COR-L47 (cell line): Measurements from ENCODE around the gene MED8.

ENCODE experiments used
- DNase-seq: peaks from one replicate; lab custom pipeline; 2025; lab: John Stamatoyannopoulos, UW

The MED8 gene, protein sequence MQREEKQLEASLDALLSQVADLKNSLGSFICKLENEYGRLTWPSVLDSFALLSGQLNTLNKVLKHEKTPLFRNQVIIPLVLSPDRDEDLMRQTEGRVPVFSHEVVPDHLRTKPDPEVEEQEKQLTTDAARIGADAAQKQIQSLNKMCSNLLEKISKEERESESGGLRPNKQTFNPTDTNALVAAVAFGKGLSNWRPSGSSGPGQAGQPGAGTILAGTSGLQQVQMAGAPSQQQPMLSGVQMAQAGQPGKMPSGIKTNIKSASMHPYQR

GRCh38 chr1:43389326-43390313 is at the start of gene MED8, which contains the start of gene SZT2:
Gene MED8, minus strand, starts transcription at chr1:43389800. Its CDS starts 36 bp downstream, at chr1:43389764.
Gene SZT2, plus strand, starts transcription at chr1:43389899. Its CDS starts 70 bp downstream, at chr1:43389969.
- peak; percentile 82 for DNase-seq

DNA sequence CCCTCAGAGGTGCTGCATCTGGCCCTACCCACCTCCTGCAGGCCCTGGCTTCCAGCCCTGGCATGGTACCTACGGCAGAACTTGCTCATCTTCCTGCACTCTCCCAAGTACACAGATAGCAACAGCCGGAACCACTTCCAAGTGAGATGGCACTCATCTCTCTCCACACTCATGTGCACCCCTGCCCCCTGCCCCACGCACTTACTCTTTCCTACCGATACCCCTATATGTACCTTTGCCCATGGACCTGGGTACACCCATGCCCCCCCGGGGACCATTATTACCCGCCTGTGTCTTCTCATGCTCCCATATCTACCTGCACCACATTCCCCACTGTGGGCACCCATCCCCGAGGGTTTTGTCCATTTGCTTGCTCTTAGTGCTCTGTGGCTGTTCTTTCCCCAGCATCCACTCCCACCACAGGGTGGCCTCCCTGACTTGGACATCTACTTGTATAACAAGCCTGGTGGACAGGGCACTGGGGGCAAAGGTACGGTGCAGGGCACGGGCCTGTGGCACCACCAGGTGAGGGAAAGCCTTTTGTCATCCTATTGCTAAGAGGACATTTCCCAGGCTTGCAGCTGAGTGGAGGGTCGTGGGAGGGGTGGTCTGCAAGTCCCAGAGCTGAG is 49.5 kb upstream of the MED8 start:
- DNase-seq: no peak

DNA sequence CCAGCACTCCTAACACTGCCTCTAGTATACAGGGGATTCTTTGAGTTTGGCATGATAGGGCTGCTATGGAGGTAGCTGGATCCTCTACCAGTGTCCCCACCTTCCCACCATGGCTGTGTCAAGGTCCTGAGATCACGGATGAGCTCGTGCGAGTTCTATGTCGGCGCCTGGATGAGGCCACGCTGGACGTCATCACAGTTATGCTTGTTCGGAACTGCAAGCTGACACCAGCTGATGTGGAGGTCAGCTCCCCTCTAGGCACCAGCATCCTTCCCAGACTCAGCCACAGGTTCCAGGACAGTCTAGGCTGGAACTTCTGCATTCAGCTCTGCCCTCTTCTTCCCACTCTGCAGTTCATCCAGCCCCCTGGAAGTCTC is 49.0 kb upstream of the MED8 start:
- DNase-seq: no peak

DNA sequence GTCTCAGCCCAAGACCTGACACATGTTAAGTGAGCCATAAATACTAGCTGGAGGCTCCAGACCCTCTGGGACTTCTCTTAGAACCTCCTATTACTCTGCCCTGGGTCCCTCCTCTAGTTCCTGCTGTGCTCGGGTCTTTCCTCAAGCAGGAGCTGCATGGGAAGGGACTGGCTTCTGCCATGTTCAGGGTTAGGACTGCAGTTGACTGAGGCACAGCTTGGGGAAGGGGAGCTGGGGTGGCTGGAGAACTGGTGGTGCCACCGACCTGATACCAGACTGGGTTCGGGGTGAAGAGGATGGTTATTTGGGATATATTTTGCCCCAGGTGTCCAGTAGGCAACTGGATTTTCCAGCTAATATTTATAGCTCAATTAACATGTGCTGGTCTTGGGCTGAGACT is 48.4 kb upstream of the MED8 start:
- DNase-seq: no peak

DNA sequence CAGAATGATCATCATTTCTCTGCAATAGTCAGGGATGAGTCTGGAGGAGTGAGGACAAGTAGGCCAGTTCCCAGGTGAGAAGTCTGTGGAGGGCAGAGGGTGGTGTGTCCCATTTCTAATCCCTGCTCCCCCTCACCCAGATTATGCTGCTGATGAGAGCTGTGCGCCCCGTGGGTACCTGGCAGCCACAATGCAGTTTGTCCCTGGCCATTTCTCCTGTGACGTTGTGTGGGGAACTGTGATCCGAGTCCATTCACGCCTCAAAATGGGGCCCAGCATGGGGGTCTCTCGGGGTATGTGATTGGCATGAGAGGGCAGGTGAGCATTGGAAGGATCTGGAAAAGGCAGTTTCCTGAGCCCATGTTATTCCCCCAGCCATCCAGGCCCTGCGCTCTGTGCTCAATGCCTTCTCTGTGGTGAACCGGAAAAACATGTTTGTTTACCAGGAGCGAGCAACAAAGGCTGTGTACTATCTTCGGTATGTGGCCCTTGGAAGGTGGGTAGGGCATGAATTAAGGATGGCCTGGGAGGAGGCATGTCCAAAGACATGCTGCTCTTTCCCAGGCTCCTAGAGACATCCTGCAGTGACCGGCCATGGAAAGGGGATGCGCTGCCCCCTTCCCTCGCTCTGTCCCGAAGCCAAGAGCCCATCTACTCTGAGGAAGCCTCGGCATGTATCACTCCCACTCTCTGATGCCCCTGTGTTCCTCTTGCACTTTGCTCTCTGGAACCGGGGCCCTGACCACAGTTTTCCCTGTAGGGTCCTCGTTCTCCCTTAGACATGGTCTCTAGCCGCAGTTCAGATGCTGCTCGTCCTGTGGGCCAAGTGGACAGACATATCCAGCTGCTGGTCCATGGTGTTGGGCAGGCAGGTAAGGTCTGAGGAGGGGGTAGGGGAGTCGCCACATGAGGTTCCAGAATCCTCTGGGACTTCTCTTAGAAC is 47.7 kb upstream of the MED8 start:
- no peak for DNase-seq

GRCh38 chr1:43436371-43436770 is 46.8 kb upstream of the MED8 start:
- DNase-seq: no peak

DNA sequence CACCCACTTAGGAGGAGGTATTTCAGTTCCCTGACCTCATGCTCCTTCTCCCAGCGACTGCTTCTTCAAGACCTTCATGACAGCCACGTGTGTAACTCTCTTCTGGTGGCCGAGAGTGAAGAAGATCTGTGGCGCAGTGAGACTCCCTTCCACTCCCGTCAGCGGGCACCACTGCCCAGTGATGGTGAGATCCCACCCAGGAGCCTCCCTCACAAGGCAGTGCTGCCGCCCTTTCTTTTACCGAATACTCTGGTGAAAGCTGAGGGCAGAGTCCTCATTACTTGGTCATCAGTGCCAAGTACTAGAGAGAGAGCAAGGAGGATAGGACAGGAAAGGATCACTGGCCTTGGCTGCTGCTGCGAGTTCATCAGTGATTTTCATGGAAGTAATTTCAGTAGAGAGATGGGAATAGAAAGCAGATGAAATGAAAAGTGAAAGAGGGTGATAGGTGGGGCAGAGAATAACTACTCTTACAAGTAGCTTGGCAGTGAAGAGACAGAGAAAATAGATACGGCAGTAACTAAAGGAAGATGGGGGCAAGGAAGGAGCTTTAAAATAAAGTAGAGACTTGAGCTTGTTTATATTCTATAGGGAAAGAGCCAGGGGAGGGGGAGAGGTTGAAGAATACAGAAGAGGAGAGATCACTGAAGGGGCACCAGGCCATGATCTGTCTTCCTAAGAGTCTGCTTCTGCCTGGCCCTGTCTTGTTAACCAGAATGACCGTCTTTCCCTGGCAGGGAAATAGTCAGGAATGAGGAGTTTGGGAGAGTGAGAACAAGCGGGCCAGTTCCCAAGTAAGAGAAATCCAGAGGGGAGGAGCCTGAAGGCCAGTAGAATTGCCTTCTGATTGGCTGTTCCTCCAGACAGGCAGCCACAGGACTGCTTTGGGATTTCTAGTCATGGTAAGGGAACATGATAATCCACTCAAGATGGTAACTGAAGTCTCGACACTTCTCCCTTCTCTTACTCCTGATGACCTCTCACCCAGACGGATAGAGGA is 45.8 kb upstream of the MED8 start:
- no peak for DNase-seq

GRCh38 chr1:43434256-43434655 is 44.7 kb upstream of the MED8 start:
- no peak for DNase-seq

- DNase-seq: no peak
Observed at GRCh38 chr1:43432907-43433306, 43.3 kb upstream of the MED8 start.

DNA sequence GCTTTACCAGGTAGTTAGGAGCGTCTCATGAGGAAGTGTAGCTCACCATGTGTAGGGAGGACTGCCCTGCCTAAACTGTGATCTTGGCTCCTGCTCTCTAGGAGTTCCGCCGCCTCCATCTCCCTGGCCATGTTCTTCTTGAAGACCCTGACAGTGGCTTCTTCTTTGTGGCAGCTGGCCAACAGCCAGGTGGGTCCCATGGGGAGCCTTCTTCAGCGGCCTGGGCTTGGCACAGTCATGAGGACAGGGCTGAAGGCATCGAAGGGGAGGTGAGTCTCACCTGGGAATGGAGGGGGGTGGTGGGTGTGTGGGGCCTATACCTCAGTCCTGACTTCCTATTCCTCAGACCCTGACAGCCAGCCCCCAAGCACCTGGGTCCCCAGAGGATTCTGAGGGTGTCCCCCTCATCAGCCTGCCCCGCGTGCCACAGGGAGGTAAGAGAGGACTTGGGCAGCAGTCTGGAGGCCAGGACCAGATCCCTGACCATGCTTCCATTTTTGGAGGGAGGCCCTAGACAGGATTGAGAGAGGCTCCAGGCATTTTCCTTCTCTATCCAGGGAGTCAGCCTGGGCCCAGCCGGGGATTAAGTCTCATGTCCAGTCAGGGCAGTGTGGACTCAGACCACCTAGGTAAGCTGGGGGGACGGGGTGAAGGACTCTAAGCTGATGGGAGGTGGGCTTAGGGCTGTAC is 42.7 kb upstream of the MED8 start:
- DNase-seq: no peak

GRCh38 chr1:43431676-43432075 is 42.1 kb upstream of the MED8 start:
- no peak for DNase-seq

- no peak for DNase-seq
Observed at GRCh38 chr1:43430831-43431230, 41.2 kb upstream of the MED8 start.

GRCh38 chr1:43427941-43428340 is 38.3 kb upstream of the MED8 start:
- DNase-seq: no peak

GRCh38 chr1:43427524-43427923 is 37.9 kb upstream of the MED8 start:
- no peak for DNase-seq

DNA sequence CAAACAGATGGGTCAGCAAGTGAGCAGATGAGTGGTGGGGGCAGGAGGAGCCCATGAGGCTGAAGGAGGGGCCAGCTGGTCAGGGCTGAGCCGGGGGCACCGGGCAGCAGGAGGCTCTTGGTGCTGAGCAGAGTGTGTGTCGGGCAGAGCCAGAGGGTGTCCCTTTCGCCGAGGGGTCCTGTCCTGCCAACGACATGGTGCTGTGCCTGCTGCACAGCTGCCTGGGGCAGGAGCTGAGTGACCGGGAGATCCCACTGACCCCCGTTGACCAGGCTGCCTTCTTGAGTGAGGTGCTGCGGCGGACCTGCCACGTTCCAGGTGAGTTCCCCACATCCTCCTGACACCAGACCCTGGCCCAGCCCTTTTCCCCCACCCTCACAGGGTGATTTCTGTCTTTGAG is 36.6 kb upstream of the MED8 start:
- no peak for DNase-seq

DNA sequence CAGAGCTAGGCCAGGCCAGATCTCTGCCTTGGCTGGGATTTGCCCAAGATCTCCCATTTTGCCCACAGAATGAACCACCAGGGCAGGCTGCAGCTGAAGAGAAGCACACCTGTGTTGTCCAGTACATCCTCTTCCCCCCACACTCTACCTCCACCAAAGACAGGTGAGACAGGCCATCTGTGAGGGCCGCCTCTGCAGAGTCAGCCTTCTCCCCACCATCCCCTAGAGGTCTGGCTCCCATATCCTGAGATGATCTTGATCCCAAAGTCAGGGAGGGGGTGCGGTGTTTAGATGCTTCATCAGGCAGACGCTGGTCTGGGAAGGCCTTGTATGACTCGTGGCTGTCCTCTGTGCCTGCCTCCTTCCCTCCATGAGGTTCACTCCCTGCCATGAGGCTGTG is 35.4 kb upstream of the MED8 start:
- no peak for DNase-seq

DNA sequence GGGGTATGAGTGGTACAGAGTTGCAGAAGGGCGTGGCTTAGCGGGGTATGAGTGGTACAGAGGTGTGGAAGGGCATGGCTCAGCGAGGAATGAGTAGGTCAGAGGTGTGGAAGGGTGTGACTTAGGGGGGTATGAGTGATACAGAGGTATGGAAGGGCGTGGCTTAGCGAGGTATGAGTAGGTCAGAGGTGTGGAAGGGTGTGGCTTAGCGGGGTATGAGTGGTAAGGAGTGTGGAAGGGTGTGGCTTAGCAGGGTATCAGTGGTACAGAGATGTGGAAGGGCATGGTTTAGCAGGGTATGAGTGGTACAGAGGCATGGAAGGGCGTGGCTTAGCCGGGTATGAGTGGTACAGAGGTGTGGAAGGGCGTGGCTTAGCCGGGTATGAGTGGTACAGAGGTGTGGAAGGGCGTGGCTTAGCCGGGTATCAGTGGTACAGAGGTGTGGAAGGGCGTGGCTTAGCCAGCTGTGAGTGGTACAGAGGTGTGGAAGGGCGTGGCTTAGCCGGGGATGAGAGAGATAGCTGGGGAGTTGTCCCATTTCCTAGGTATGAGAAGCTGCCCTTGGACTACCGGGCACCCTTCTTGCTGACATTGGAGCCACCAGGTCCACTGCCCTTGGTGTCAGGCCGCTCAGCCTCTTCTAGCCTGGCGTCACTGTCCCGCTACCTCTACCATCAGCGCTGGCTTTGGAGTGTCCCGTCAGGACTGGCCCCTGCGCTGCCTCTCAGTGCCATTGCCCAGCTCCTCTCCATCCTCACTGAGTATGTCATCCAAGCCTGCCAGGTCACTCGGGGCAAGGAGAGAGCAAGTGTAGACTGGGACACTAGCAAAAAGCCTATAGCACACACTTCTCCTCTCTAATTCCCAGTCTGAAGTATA is 34.3 kb upstream of the MED8 start:
- no peak for DNase-seq

DNA sequence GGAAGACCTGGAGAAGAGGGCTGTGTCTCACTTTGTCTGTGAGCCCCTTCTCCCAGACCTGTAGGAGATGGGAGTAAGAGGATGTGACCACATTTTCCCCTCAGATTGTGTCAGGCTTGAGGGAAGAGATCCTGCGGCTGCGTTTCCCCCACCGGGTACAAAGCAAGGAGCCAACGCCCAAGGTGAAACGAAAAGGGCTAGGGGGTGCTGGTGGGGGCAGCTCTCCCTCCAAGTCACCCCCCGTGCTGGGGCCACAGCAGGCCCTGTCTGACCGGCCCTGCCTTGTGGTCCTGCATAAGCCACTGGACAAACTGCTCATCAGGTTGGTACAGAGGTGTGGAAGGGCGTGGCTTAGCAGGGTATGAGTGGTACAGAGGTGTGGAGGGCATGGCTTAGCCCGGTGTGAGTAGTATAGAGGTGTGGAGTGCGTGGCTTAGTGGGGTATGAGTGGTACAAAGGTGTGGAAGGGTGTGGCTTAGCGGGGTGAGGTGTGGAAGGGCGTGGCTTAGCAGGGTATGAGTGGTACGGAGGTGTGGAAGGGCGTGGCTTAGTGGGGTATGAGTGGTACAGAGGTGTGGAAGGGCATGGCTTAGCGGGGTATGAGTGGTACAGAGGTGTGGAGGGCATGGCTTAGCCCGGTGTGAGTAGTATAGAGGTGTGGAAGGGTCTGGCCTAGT is 33.5 kb upstream of the MED8 start:
- DNase-seq: no peak
